Stimulated activated CD8-positive, alpha-beta memory T cell treated with anti-CD3 and anti-CD28 coated beads, Interleukin-15, amount 100 ng/mL, for 24 hours (primary cell): ENCODE data around the gene LMCD1.
"Not testable (repeated sequence)": the region's sequence is repeated elsewhere in the genome, so short reads cannot be mapped to it uniquely, and the experiment has no call there.

Experiments used
- DNase-seq: peaks from one replicate; pipeline ENCODE4 v3.0.0-alpha.2; 2020; ENCODE audit warnings: low read depth

Gene LMCD1

DNA sequence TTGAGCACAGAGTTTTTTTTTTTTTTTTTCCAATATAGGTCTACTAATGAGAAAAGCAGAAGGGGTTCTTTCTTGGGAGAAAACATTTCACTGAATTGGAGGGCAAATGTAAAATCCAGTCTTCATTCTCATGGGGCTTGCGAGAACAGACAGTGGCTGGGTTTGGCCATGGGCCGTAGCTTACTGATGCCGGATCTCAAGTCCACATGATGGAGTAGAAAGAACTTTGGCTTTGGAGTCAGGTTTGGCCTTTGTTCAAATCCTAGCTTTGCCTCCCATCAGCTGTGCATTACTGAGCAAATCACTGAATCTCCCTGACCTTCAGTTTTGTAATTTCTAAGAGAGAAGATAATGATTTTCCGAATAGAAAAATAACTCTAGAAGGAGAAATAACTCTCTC is 59.7 kb downstream of the LMCD1 start:
- no peak for DNase-seq

DNA sequence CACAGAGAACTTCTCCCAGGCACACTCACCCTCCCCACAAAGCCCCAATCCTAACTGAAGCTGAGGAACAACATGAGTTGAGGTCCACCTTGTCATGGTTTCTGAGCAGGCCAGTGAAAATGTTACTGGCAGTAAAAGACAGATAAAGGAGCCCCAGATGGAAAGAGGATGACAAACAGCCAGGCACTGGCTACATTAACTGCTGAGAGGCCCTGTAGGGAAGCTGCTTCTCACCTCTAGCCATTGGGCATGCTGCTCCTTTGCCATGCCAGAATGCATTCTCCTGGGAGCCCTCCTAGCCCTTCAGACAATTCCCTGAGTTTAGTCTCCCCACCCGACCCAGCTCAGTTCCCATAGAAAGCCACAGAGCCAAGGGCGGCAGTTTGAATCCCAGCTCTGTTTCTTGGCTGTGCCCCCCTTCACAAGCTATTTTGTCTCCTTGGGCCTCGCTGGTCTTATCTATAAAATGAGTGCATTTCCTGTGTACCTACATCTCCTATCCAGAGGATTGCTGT is 60.5 kb downstream of the LMCD1 start:
- no peak for DNase-seq

DNA sequence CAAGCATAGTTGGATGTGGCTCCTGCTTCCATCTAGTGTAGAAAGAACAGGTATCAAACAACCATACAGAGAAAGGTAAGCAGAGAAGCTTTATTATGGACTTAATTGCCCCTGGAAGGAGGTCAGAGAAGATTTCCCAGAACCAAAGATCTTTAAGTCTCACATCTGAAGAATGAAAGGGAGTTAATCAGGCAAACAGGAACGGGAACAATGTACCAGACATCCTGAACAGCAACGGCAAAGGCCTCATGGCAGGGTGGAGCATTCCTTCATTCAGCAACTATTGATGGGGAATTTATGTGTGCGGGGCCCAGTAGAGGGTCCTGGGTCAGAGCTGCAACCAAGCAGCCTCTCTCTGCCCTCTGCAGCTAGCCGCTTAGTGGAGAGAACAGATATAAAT is 61.5 kb downstream of the LMCD1 start:
- DNase-seq = no peak

GRCh38 chr3:8563597-8563996 is 62.0 kb downstream of the LMCD1 start:
- DNase-seq = no peak

- no peak for DNase-seq
These were observed 63.8 kb downstream of the LMCD1 start for GRCh38 chr3:8565376-8565775.

GRCh38 chr3:8567784-8568575 is 66.4 kb downstream of the LMCD1 start:
- DNase-seq = no peak

- DNase-seq = no peak
These were observed 69.6 kb downstream of the LMCD1 start for GRCh38 chr3:8571256-8571655.

- DNase-seq = no peak
These were observed 71.8 kb downstream of the LMCD1 start for GRCh38 chr3:8573342-8573926.

GRCh38 chr3:8574040-8574669 is 72.5 kb downstream of the LMCD1 start:
- no peak for DNase-seq

- DNase-seq = no peak
These were observed 73.2 kb downstream of the LMCD1 start for GRCh38 chr3:8574670-8575322.

- DNase-seq = no peak
These were observed 73.9 kb downstream of the LMCD1 start for GRCh38 chr3:8575364-8576104.

GRCh38 chr3:8576436-8576835 is 74.8 kb downstream of the LMCD1 start:
- DNase-seq = no peak

DNA sequence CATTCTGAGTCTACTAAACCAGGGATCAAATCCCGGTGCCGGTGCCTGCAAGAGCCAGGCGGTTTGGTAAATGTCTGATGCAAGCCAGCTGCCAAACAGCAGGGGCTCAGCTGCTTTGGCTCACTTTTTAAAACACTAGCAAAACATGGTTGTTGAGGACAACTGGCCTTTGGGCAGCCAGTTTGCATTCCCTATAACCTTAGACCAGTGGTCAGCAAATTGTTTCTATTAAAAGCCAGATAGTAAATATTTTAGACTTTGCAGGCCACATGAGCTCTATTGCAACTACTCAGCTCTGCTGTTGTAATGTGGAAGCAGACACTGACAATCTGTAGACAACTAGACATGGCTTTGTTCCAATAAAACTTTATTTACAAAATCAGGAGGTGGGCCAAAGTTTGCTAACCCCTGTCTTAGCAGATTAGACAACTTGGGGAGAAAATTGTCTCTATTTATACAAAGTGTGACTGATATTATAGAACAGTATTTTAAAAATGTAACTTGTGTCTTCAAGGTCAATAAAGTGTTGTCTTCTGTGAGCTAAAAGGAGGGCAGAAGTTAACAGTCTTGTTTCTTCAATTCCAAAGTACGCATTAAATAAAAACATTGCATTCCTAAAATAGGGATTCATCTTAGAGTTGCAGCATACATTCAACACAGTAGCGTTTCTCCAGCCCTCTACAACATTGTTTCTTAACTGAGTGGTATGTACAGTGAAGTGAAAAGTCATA is 75.4 kb downstream of the LMCD1 start:
- DNase-seq = no peak

DNA sequence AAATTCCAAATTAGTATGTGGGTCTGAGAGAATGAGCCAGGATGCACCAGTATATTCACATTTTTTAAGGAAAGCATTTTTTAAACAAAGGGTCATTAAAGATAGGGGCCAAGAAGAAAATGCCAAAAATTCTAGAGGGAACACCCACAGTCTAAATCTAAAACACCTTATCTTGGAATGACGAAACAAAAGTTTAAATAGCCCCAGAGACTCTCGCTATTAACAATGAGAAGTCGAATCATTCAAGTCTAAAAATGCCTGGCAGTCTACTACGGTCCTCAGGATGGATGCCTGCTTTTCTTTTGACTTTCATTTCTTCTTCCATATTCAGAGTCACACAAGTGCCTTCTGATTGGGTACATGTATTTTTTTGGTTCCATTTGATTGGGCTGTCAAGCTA is 76.7 kb downstream of the LMCD1 start:
- DNase-seq = no peak

DNA sequence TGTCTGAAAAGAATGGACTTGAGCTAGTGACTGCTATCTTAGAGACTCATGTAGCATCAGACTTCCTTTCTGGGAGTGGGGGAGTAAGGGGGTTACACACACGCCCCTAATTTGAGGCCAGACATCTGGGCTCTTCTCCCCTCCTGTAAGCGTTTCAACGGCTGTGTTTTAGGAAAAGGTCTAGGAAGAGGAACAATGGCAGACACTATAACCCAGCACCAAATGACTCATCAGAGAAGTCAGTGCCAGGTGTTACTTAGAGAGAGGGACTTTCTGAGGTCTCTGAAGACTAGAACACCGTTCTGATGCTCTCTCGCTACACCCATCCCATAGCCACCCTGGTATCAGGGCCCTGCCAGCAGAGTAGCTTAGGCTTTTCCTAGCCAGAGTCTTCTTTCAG is 77.5 kb downstream of the LMCD1 start:
- DNase-seq = no peak

DNA sequence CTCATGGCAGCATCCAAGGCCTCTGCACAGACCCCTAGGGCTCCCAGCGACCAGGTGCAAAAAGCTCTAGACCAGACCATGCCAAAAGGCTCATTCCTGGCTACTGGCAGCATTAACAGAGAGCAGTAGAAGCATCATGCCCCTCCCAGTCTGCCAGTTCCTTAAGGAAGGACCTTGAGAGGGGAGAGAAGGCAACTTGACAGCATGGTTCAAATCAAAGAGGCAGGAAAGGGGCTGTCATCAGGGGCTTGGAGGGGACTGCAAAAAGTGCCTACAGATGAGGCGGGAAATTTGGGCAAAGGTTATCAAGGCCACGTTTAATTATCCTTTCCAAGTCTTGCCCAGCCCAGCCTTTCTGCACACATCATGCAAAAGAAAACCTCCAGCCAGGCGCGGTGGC is 78.3 kb downstream of the LMCD1 start:
- no peak for DNase-seq

DNA sequence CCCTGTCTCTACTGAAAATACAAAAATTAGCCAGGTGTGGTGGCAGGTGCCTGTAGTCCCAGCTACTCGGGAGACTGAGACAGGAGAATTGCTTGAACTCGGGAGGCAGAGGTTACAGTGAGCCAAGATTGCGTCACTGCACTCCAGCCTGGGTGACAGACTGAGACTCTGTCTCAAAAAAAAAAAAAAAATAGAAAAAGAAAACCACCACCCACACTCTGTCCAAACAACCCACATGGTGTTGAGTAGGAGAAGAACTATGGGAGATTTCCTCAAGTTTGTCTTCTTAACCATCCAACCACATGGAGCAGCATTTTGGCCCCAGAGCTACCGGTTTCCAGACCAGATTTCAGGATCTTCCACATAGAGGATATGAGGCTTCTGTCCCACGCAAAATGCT is 78.8 kb downstream of the LMCD1 start:
- not testable (repeated sequence) for DNase-seq

DNA sequence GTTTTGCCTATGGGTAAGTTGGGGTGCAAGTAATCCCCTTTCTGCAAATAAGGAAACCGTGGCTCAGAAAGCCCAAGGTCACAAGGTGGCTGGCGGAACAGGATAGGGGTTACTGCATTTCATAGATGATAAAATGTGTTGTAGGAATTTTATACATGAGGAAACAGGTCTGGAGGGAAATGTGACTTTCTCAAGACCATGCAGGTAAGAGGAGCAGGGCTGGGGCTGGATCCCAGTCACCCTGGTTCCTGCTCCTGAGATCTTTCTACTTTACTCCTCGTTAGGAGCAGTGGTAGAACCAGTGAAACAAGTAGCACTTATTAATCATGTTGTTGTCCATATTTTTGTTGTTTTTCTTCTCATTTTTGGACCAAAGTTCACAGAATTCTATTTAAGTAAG is 79.8 kb downstream of the LMCD1 start:
- no peak for DNase-seq

DNA sequence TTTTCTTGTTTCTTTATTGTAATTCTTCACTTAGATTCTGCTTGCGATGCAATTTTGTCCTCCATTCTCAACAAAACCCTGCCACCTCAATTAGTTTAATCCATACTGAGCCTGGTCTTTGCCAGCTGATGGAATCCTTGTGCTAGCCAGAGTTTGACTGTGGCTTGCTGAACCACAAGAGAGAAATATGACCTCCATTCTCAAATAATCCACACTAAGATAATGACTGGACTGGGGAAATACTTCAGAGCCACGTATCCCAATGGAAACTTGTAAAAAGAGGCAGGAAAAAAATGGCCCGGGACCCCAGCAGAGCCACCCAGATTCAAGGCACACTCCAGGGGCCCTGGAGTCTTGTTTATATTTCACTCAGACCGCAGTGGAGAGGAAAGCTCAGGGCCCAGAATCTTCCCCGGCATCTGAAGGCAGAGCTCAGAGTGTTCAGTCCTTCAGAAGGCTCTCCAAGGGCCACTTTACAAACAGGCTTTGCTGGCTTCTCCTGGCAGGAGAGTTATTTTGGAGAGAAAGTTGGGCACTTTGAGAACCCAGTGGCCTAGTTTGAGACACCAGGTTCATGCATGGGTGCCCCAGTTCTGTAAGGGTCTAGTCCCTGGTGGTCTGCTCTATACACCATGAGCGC is 80.3 kb downstream of the LMCD1 start:
- DNase-seq = no peak

DNA sequence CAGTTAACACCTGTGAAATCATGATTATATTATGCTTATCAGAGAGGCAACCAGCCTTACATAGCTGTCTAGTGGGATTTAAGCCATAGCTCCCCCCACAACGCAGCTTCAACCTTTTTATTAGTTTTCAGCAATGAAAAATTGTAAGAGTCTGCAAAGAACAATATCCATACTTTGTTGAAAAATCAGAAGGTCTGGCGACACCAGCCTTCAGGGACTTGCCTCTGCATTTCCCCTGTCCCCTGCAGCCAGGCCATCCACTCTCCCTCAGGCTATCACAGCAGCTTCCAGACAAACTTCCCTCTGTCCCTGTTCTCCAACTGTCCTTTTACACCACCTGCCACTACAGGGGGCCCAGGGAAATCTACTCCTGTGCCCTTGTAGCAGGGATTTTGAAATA is 83.0 kb downstream of the LMCD1 start:
- DNase-seq = no peak
